IPS-18a (cell line): ENCODE results near the gene ZFP14.
"Not testable (repeated sequence)": the region's sequence is repeated elsewhere in the genome, so short reads cannot be mapped to it uniquely, and the experiment has no call there.

ENCODE experiments used
- H3K27ac ChIP-seq: one replicate; pipeline ENCODE4 v1.5.1; 2013; ENCODE audit warnings: low read length
- H3K27me3 ChIP-seq: one replicate; pipeline ENCODE4 v1.6.1; 2013; ENCODE audit warnings: mild to moderate bottlenecking, low read length; ENCODE audit not compliant: control insufficient read depth, insufficient read depth
- H3K36me3 ChIP-seq: one replicate; pipeline ENCODE4 v1.6.1; 2013; ENCODE audit warnings: low read depth, low read length; ENCODE audit not compliant: control insufficient read depth
- H3K4me1 ChIP-seq: one replicate; pipeline ENCODE4 v1.6.1; 2013; ENCODE audit warnings: low read depth, low read length; ENCODE audit not compliant: control insufficient read depth
- H3K4me3 ChIP-seq: one replicate; pipeline ENCODE4 v1.5.1; 2013; ENCODE audit warnings: low read length
- H3K9ac ChIP-seq: one replicate; pipeline ENCODE4 v1.6.1; 2013; ENCODE audit warnings: mild to moderate bottlenecking, low read length, moderate library complexity
- H3K9me3 ChIP-seq: one replicate; pipeline ENCODE4 v1.6.1; 2013; ENCODE audit warnings: low read depth, low read length; ENCODE audit not compliant: control insufficient read depth

ZFP14 gene

DNA sequence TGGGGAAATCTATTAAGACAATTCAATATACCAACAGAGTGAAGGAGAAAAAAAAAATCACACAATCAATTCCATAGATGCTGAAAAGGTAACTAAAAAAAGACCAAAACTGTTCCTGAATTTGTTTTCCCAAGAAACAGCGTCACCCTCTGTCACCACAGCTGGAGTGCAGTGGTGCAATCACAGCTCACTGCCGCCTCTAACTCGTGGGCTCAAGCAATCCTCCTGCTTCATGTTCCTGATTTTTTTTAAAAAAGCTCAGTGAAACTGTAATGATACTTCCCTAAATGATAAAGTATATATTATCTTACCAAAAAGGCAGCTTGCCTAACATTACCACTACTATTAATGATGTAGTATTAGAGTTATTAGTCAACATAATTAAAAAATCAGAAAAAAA, 19.6 kb upstream of the ZFP14 start:
- H3K36me3 ChIP-seq: peaks cover 47% of the 10 kb centered on the region
- H3K4me3 ChIP-seq: no peak overlapping the region
- H3K27me3 ChIP-seq: no peaks in the 10 kb centered on the region
- no peak overlapping the region for H3K27ac ChIP-seq
- H3K9me3 ChIP-seq: peaks cover 22% of the 10 kb centered on the region
- H3K4me1 ChIP-seq: no peaks in the 10 kb centered on the region
- H3K9ac ChIP-seq: no peak overlapping the region

GRCh38 chr19:36392916-36393673, 14.1 kb upstream of the ZFP14 start:
- Histone ChIP-seq H3K9me3 (peaks cover 55% of the 10 kb centered on the region), H3K27ac (no peak overlapping the region), H3K9ac (no peak overlapping the region), H3K4me3 (no peak overlapping the region), H3K36me3 (peaks cover 39% of the 10 kb centered on the region), H3K4me1 (no peaks in the 10 kb centered on the region), H3K27me3 (no peaks in the 10 kb centered on the region)

GRCh38 chr19:36379510-36379819, 464 bp upstream of the ZFP14 start:
- H3K4me3 ChIP-seq: peak overlapping the region; percentile 99
- peak overlapping the region; percentile 73 for H3K9ac ChIP-seq
- peaks cover 8% of the 10 kb centered on the region for H3K4me1 ChIP-seq
- no peaks in the 10 kb centered on the region for H3K36me3 ChIP-seq
- no peaks in the 10 kb centered on the region for H3K9me3 ChIP-seq
- H3K27me3 ChIP-seq: peaks cover 5% of the 10 kb centered on the region
- H3K27ac ChIP-seq: no peak overlapping the region

- Histone ChIP-seq H3K27ac (no peak overlapping the region), H3K4me3 (peak overlapping the region; percentile 99), H3K9ac (no peak overlapping the region), H3K36me3 (no peaks in the 10 kb centered on the region), H3K9me3 (no peaks in the 10 kb centered on the region), H3K4me1 (peaks cover 8% of the 10 kb centered on the region), H3K27me3 (peaks cover 5% of the 10 kb centered on the region)
Measured at GRCh38 chr19:36377541-36378178, 1.3 kb downstream of the ZFP14 start.

GRCh38 chr19:36373638-36374156, 5.3 kb downstream of the ZFP14 start:
- peaks cover 8% of the 10 kb centered on the region for H3K4me1 ChIP-seq
- H3K27me3 ChIP-seq: no peaks in the 10 kb centered on the region
- H3K27ac ChIP-seq: no peak overlapping the region
- H3K9ac ChIP-seq: no peak overlapping the region
- no peaks in the 10 kb centered on the region for H3K9me3 ChIP-seq
- H3K4me3 ChIP-seq: no peak overlapping the region
- no peaks in the 10 kb centered on the region for H3K36me3 ChIP-seq

DNA sequence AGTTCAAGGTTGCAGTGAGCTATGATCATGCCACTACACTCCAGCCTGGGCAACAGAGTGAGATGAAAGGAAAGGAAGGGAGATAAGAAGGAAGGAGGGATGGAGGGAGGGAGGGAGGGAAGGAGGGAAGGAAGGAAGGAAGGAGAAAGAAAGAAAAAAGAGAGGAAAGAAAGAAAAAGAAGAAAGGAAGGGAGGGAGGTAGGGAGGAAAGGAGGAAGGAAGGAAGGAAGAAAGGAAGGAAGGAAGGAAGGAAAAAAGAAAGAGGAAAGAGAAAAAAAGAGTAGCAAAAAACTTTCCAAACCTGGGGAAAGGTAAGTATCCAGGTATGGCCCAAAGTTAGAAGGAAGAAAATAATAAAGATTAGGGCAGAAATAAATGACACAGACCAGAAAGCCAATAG, 7.1 kb downstream of the ZFP14 start:
- H3K9ac ChIP-seq: no peak overlapping the region
- peaks cover 3% of the 10 kb centered on the region for H3K36me3 ChIP-seq
- no peaks in the 10 kb centered on the region for H3K27me3 ChIP-seq
- H3K4me3 ChIP-seq: no peak overlapping the region
- no peak overlapping the region for H3K27ac ChIP-seq
- no peaks in the 10 kb centered on the region for H3K4me1 ChIP-seq
- H3K9me3 ChIP-seq: no peaks in the 10 kb centered on the region

DNA sequence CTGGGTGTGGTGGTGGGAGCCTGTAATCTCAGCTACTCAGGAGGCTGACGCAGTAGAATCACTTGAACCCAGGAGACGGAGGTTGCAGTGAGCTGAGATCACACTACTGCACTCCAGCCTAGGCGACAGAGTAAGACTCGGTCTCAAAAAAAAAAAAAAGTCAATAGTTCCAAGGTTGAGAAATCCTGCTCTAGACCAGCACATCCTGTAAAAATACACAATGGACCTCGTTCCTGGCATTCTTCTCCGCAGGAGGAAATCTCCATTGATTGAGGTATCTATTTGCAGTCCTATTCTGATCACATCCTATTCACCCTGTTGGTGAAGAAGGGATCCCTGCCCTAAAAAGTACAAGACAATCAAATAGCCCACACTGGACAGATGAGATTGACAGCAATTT, 15.2 kb downstream of the ZFP14 start:
- peaks cover 13% of the 10 kb centered on the region for H3K36me3 ChIP-seq

GRCh38 chr19:36340786-36341372, 38.1 kb downstream of the ZFP14 start:
- H3K4me3 ChIP-seq: no peak overlapping the region
- H3K27me3 ChIP-seq: no peaks in the 10 kb centered on the region
- peaks cover 8% of the 10 kb centered on the region for H3K36me3 ChIP-seq
- no peak overlapping the region for H3K9ac ChIP-seq
- no peaks in the 10 kb centered on the region for H3K4me1 ChIP-seq
- peaks cover 28% of the 10 kb centered on the region for H3K9me3 ChIP-seq
- H3K27ac ChIP-seq: no peak overlapping the region

More for the DNA sequence above, 15.2 kb downstream of the ZFP14 start:
- Histone ChIP-seq H3K27ac (no peak overlapping the region), H3K9ac (no peak overlapping the region), H3K4me3 (no peak overlapping the region), H3K4me1 (no peaks in the 10 kb centered on the region), H3K27me3 (no peaks in the 10 kb centered on the region), H3K9me3 (no peaks in the 10 kb centered on the region)

DNA sequence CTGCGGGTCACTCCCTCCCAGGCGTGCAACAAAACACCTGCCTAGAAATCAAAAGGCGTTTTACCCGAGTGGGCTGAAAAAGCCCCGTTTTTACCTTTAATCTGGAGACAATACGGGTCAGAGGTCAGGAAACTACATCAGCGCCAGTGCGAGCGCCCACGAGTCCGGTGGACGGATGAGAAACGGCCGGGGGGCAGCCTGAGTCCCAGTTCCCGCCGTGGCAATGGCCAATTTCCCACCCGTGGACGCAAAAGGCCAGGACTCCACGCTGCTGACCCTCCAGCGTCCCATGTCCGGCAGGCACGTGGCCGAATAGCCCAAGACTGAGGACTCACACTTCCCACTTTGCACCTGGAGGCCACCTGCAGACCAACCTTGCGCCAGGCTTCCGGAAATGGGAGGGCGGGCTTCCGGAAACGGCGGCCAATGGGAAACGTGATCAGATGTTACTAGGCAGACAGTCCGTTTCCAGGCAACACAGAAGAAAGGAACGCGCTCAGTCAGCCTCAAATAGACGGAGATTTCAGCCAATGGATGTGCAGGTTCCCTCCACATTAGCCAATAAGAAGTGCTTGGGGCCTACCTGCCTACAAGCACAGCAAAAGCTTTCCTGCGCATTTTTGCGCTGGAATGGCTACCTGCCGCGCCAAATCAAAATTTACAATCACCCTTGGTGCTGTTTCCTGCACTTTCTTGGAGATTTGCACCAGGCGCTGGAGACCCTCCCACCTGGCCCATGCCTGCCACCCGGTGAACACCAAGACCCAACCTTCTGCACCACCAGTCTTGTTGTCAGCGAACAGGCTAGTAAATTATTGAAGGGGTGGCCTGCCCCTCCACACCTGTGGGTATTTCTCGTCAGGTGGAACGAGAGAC, 47.4 kb downstream of the ZFP14 start:
- peak overlapping the region; percentile 96 for H3K27ac ChIP-seq
- no peaks in the 10 kb centered on the region for H3K27me3 ChIP-seq
- peak overlapping the region; percentile 99 for H3K9ac ChIP-seq
- H3K9me3 ChIP-seq: no peaks in the 10 kb centered on the region
- peaks cover 36% of the 10 kb centered on the region for H3K36me3 ChIP-seq
- peak overlapping the region; percentile 98 for H3K4me3 ChIP-seq
- no peaks in the 10 kb centered on the region for H3K4me1 ChIP-seq

DNA sequence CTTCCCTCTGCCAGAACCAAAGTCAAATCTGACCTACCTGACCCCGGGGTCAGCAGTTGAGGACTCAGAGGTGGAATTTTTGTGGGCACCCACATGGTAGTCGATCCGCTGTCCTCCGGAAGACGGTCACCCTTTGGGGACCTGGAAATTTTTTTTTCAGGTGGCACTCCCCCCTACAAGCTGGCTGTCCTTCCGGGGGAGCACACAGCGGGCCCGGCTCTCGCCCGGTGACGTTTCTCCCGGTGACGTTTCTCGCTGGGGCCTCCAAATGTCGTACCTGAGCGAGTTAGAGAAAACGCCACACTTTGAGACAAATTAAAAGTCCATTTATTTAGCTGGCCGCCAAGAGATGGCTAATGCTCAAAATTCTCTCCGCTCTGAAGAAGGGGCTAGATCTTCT, 48.8 kb downstream of the ZFP14 start:
- no peaks in the 10 kb centered on the region for H3K27me3 ChIP-seq
- peak overlapping the region; percentile 99 for H3K9ac ChIP-seq
- H3K9me3 ChIP-seq: no peaks in the 10 kb centered on the region
- H3K4me3 ChIP-seq: peak overlapping the region; percentile 98
- peak overlapping the region; percentile 96 for H3K27ac ChIP-seq
- H3K4me1 ChIP-seq: no peaks in the 10 kb centered on the region
- peaks cover 50% of the 10 kb centered on the region for H3K36me3 ChIP-seq

GRCh38 chr19:36329534-36329933, 49.5 kb downstream of the ZFP14 start:
- Histone ChIP-seq H3K9ac (peak overlapping the region; percentile 99), H3K36me3 (peaks cover 56% of the 10 kb centered on the region), H3K4me3 (peak overlapping the region; percentile 98)
- not testable (repeated sequence) for H3K4me1 ChIP-seq, H3K27ac ChIP-seq, H3K9me3 ChIP-seq, H3K27me3 ChIP-seq
